ENCODE results near the gene PBX3. TPM values are rescaled to one million over a fixed set of nuclear protein-coding genes. Genes with fewer than 3 reads are reported as not detected.

The PBX3 gene
- total RNA-seq, 4 donors from 2014 or later: 19.3 to 41.3 (median 25.1) TPM

GRCh38 chr9:125924351-125924750, 177.2 kb downstream of the PBX3 start:
- no peak for TF ChIP-seq CTCF (IDR thresholded peaks at IDR 0.05)
- no peak for ATAC-seq (ENCODE audit: low FRiP score)
- no peak for DNase-seq (ENCODE audit: low spot score)

GRCh38 chr9:125926936-125927335, 179.8 kb downstream of the PBX3 start:
- TF ChIP-seq CTCF (IDR thresholded peaks at IDR 0.05): no peak
- ATAC-seq (ENCODE audit: low FRiP score): no peak
- no peak for DNase-seq (ENCODE audit: low spot score)

- DNase-seq (ENCODE audit: low spot score) (no peak), ATAC-seq (ENCODE audit: low FRiP score) (no peak)
- no peak for TF ChIP-seq CTCF (IDR thresholded peaks at IDR 0.05)
Measured at GRCh38 chr9:125929846-125930245, 182.7 kb downstream of the PBX3 start.

- no peak for DNase-seq (ENCODE audit: low spot score)
- TF ChIP-seq CTCF (IDR thresholded peaks at IDR 0.05): no peak
- ATAC-seq (ENCODE audit: low FRiP score): no peak
Measured at GRCh38 chr9:125931211-125931610, 184.0 kb downstream of the PBX3 start.

- no peak for TF ChIP-seq CTCF (IDR thresholded peaks at IDR 0.05)
- DNase-seq (ENCODE audit: low spot score) (no peak), ATAC-seq (ENCODE audit: low FRiP score) (peak; percentile 90)
Measured at GRCh38 chr9:125932012-125932411, 184.8 kb downstream of the PBX3 start.

GRCh38 chr9:125932746-125933455, 185.7 kb downstream of the PBX3 start:
- ATAC-seq (ENCODE audit: low FRiP score) (no peak), DNase-seq (ENCODE audit: low spot score) (no peak)
- TF ChIP-seq CTCF (IDR thresholded peaks at IDR 0.05): no peak

GRCh38 chr9:125942125-125942524, 195.0 kb downstream of the PBX3 start:
- DNase-seq (ENCODE audit: low spot score) (no peak), ATAC-seq (ENCODE audit: low FRiP score) (no peak)
- TF ChIP-seq CTCF (IDR thresholded peaks at IDR 0.05): no peak

Data from omental fat pad (tissue), 4 donors.